GM23248 (cell line): ENCODE measurements around the gene PCYT2.

Source experiments
- EZH2 ChIP-seq: fragments of 200-600 bp; sonication (generic); IDR thresholded peaks from 2 replicates; pipeline ENCODE4 v1.6.1; 2018; ENCODE audit warnings: antibody characterized with exemption, mild to moderate bottlenecking; ENCODE audit not compliant: insufficient read depth, poor library complexity, severe bottlenecking
- EZH2phosphoT487 ChIP-seq: fragments of 200-600 bp; sonication (generic); IDR thresholded peaks from 2 replicates; pipeline ENCODE4 v1.6.1; 2018; ENCODE audit warnings: antibody characterized with exemption, moderate library complexity, mild to moderate bottlenecking, low read depth; ENCODE audit not compliant: insufficient read depth

DNA sequence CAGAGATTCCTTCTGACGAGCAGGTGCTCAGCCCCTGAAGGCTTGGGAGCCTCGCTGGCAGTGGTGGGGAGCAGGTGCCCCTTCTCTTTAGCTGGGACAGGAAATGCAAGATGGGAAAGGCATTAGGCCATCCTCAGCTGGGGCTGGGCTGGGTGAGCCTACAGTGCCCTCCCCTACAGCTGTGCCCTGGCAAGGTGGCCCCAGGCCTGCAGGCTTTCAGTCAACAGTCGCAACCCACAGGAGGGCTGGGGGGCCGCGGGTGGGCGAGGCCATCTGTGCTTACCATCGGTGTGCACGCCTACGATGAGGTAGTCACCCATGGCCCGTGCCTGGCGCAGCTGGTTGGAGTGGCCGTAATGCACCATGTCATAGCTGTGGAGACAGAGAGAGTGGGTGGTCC lies 2.0 kb downstream of the PCYT2 start:
- TF ChIP-seq EZH2: no peak
- no peak for TF ChIP-seq EZH2phosphoT487
